ENCODE data around the gene EML6.

DNA sequence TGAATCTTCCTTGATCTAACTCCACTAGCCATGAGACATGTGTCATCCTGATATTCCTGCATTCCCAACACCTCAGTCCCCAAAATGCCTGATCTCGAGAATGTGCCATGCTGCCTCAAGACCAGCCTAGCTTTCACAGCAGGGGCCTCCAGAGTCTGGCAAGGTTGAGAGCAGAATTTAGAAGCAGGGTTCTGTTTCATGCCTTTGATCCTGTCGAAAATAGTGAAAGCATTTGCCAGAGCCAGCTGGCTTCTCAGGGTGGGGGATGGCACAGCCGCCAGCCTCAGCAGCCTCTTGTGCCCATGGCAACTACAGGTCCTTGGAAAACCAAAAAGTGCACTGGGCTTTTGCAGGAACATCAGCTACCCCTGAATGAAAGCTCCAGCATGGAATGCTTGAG lies 183.3 kb downstream of the EML6 start:
- TF ChIP-seq, protein P1, sequence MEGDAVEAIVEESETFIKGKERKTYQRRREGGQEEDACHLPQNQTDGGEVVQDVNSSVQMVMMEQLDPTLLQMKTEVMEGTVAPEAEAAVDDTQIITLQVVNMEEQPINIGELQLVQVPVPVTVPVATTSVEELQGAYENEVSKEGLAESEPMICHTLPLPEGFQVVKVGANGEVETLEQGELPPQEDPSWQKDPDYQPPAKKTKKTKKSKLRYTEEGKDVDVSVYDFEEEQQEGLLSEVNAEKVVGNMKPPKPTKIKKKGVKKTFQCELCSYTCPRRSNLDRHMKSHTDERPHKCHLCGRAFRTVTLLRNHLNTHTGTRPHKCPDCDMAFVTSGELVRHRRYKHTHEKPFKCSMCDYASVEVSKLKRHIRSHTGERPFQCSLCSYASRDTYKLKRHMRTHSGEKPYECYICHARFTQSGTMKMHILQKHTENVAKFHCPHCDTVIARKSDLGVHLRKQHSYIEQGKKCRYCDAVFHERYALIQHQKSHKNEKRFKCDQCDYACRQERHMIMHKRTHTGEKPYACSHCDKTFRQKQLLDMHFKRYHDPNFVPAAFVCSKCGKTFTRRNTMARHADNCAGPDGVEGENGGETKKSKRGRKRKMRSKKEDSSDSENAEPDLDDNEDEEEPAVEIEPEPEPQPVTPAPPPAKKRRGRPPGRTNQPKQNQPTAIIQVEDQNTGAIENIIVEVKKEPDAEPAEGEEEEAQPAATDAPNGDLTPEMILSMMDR (conservative IDR thresholded peaks at IDR 0.05; ENCODE audit: low read depth in 2 of 2) = no peak
- no peak for TF ChIP-seq EZH2phosphoT487 (IDR thresholded peaks at IDR 0.05; ENCODE audit: unreplicated experiment)
- TF ChIP-seq ZNF331 (CRISPR knock-in tag; IDR thresholded peaks at IDR 0.05; ENCODE audit: low read depth) = no peak
- no peak for TF ChIP-seq POLR2AphosphoS5 (IDR thresholded peaks at IDR 0.05; ENCODE audit: low read depth)
- TF ChIP-seq EZH2 (IDR thresholded peaks at IDR 0.05; ENCODE audit: low read depth, unreplicated experiment) = no peak

All from GM23338 (cell line).